ENCODE measurements around the gene RAD52.

GRCh38 chr12:967641-968040, 18.1 kb upstream of the RAD52 start:
- TF ChIP-seq CTCF (conservative IDR thresholded peaks at IDR 0.05; ENCODE audit: low read depth, low read length), result no peak
- no peak for TF ChIP-seq EZH2 (IDR thresholded peaks at IDR 0.05; ENCODE audit: low read length, unreplicated experiment)
